Measurements from ENCODE around the gene RGS2.

The RGS2 gene

GRCh38 chr1:192795916-192796618 is 12.8 kb upstream of the RGS2 start:
- DNase-seq (ENCODE audit: low spot score), result no peak

GRCh38 chr1:192797143-192797542 is 11.7 kb upstream of the RGS2 start:
- no peak for DNase-seq (ENCODE audit: low spot score)

GRCh38 chr1:192797891-192798290 is 10.9 kb upstream of the RGS2 start:
- no peak for DNase-seq (ENCODE audit: low spot score)

GRCh38 chr1:192801451-192801850 is 7.4 kb upstream of the RGS2 start:
- DNase-seq (ENCODE audit: low spot score), result peak; percentile 17

GRCh38 chr1:192802406-192802805 is 6.4 kb upstream of the RGS2 start:
- DNase-seq (ENCODE audit: low spot score), result no peak

GRCh38 chr1:192803501-192803900 is 5.3 kb upstream of the RGS2 start:
- DNase-seq (ENCODE audit: low spot score), result no peak

GRCh38 chr1:192805832-192806323 is 3.0 kb upstream of the RGS2 start:
- DNase-seq (ENCODE audit: low spot score), result peak; percentile 71

GRCh38 chr1:192807211-192808162 is 1.4 kb upstream of the RGS2 start:
- DNase-seq (ENCODE audit: low spot score), result peak; percentile 32

GRCh38 chr1:192808163-192808517 is 699 bp upstream of the RGS2 start:
- peak; percentile 5 for DNase-seq (ENCODE audit: low spot score)

- DNase-seq (ENCODE audit: low spot score), result peak; percentile 43
Observed at GRCh38 chr1:192809307-192810252, 741 bp downstream of the RGS2 start.

- no peak for DNase-seq (ENCODE audit: low spot score)
Observed at GRCh38 chr1:192810253-192810880, 1.5 kb downstream of the RGS2 start.

GRCh38 chr1:192811006-192811405 is 2.2 kb downstream of the RGS2 start:
- no peak for DNase-seq (ENCODE audit: low spot score)

- no peak for DNase-seq (ENCODE audit: low spot score)
Observed at GRCh38 chr1:192811594-192812239, 2.9 kb downstream of the RGS2 start.

- DNase-seq (ENCODE audit: low spot score), result no peak
Observed at GRCh38 chr1:192812420-192813209, 3.8 kb downstream of the RGS2 start.

GRCh38 chr1:192814805-192815204 is 6.0 kb downstream of the RGS2 start:
- DNase-seq (ENCODE audit: low spot score), result no peak

GRCh38 chr1:192817246-192817645 is 8.4 kb downstream of the RGS2 start:
- DNase-seq (ENCODE audit: low spot score), result no peak

- DNase-seq (ENCODE audit: low spot score), result no peak
Observed at GRCh38 chr1:192821296-192821695, 12.5 kb downstream of the RGS2 start.

- DNase-seq (ENCODE audit: low spot score), result no peak
Observed at GRCh38 chr1:192824511-192824910, 15.7 kb downstream of the RGS2 start.

GRCh38 chr1:192826791-192827546 is 18.1 kb downstream of the RGS2 start:
- no peak for DNase-seq (ENCODE audit: low spot score)
